HL-60 (cell line): ENCODE measurements around the gene ZNF18.
"Not testable (repeated sequence)": the region's sequence is repeated elsewhere in the genome, so short reads cannot be mapped to it uniquely, and the experiment has no call there.

Source experiments
- CTCF ChIP-seq: IDR thresholded peaks from one replicate; pipeline ENCODE4 v1.5.1; 2011; ENCODE audit warnings: low read length, control low read depth, inconsistent platforms; ENCODE audit not compliant: insufficient read depth
- GABPA ChIP-seq: IDR thresholded peaks from 2 replicates; pipeline ENCODE4 v1.6.1; 2012; ENCODE audit warnings: low read depth
- POLR2AphosphoS5 ChIP-seq: IDR thresholded peaks from 2 replicates; pipeline ENCODE4 v1.6.1; 2012; ENCODE audit warnings: low read depth
- SPI1 ChIP-seq: IDR thresholded peaks from 2 replicates; pipeline ENCODE4 v1.6.1; 2012; ENCODE audit warnings: low read depth, mild to moderate bottlenecking, borderline replicate concordance
- TF ChIP-seq, protein P1 (sequence below): IDR thresholded peaks from 2 replicates; pipeline ENCODE4 v1.6.1; 2012; ENCODE audit warnings: low read depth; ENCODE audit not compliant: insufficient replicate concordance

GRCh38 chr17:11949571-11949970, 47.7 kb downstream of the ZNF18 start:
- TF ChIP-seq GABPA, CTCF, POLR2AphosphoS5, SPI1: not testable (repeated sequence)
- TF ChIP-seq, protein P1, sequence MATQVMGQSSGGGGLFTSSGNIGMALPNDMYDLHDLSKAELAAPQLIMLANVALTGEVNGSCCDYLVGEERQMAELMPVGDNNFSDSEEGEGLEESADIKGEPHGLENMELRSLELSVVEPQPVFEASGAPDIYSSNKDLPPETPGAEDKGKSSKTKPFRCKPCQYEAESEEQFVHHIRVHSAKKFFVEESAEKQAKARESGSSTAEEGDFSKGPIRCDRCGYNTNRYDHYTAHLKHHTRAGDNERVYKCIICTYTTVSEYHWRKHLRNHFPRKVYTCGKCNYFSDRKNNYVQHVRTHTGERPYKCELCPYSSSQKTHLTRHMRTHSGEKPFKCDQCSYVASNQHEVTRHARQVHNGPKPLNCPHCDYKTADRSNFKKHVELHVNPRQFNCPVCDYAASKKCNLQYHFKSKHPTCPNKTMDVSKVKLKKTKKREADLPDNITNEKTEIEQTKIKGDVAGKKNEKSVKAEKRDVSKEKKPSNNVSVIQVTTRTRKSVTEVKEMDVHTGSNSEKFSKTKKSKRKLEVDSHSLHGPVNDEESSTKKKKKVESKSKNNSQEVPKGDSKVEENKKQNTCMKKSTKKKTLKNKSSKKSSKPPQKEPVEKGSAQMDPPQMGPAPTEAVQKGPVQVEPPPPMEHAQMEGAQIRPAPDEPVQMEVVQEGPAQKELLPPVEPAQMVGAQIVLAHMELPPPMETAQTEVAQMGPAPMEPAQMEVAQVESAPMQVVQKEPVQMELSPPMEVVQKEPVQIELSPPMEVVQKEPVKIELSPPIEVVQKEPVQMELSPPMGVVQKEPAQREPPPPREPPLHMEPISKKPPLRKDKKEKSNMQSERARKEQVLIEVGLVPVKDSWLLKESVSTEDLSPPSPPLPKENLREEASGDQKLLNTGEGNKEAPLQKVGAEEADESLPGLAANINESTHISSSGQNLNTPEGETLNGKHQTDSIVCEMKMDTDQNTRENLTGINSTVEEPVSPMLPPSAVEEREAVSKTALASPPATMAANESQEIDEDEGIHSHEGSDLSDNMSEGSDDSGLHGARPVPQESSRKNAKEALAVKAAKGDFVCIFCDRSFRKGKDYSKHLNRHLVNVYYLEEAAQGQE, result not testable (repeated sequence)
